COLO668 (cell line): ENCODE results near the gene C3orf49.

Source experiments
- DNase-seq: peaks from one replicate; lab custom pipeline; 2025; ENCODE audit not compliant: unreplicated experiment; lab: John Stamatoyannopoulos, UW

The C3orf49 gene

DNA sequence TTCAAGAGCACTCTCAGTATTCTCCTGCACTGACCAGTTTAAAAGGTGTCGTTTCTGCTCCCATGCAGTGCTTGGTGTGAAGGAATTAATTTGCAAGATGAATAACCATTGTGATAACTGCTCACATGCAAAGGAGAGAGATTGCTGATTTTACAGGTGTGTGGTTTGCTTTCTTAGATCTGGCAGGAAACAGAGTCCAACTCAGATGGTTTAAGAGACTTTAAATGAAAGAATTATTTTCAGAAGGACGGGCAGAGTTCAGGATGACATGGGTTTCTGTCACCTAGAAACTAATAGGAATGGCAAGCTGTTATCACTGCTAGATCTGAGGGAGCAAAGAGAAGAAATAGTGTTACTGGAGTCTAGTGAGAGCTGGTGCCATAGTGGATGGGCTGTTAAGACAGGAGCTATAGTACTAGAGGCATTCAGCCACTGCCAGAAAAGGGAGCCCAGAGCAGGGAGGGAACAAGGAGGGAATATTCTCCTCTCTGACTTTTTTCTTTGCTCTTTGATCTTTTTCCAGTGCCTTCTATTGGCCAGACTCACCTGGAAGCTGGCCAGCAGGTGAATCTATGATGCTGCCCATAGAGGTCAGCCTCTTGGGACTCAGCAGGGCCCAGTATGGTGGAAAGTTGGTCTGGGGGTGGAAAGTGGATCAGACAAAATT, 59.4 kb downstream of the C3orf49 start:
- no peak for DNase-seq

DNA sequence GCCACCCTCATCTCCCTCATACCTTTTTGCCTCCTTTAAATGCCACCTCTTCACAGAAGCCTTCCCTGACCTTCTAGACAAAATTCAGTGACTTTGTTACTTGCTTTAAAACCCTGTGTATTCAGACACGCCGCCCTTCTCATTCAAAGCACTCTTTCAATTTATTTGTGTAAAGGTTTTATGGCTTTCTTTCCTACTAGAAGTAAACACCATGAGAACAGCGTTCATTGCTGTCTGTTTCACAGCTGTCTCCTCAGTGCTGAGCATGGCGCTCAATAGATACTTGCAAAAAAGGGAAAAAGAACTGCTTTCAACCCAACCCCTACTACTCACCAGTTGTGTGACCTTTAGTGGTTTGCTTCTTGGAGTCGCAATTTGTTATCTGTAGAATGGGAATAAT, 61.6 kb downstream of the C3orf49 start:
- DNase-seq = no peak

DNA sequence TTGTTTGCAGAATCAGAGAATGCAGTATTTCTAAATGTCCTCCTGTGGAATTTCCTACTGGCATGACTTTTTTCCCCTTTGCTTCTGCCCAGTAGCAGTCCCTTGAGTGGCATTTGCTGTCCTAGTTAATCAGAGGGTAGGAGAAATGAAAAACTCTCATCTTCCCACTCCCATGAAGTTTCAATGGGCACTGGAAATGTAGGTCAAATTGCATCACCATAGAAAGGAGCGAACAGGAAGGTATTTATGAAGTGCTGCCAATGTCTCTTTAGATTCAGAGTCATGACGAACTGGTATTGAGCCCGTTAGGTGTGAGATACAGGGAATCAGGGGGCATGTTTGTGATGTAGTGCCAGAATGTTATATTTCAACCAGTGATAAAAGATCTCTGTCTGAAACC, 67.8 kb downstream of the C3orf49 start:
- no peak for DNase-seq

GRCh38 chr3:63891518-63891917, 72.4 kb downstream of the C3orf49 start:
- DNase-seq = no peak

GRCh38 chr3:63892773-63893352, 73.8 kb downstream of the C3orf49 start:
- DNase-seq = no peak

DNA sequence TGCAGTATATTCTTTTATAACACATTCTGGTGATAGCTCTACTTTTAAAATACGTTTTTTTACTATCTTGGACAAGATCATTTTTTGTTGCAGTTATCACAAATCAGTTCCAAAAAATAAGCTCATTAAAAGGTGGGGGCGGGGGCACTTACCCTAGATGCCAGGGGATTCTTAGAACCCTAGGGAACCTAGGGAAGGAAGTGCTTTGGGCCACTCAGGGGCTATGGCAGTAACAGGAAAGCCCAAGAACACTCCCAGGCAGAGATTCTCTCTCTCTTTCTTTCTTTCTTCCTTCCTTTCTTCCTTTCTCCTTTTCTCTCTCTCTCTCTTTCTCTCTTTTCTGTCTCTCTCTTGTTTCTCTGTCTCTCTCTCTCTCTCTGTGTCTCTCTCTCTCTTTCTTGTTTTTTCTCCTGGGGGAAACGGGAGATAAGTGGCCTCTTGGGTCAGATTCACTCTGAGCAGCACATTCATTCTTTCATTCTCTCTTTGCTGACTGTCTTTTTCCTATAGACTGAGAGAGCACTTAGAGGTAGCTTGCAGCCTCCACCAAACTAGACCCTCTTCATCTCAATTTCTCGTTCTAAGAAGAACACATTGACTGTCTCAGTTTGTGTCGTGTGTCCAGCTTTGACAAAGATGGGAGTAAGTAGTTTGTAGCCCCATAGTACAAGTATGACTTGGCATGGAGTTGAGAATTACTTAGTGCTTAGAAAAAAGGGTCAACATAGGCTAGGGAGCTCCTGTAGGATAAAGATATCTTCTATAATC, 76.5 kb downstream of the C3orf49 start:
- no peak for DNase-seq

DNA sequence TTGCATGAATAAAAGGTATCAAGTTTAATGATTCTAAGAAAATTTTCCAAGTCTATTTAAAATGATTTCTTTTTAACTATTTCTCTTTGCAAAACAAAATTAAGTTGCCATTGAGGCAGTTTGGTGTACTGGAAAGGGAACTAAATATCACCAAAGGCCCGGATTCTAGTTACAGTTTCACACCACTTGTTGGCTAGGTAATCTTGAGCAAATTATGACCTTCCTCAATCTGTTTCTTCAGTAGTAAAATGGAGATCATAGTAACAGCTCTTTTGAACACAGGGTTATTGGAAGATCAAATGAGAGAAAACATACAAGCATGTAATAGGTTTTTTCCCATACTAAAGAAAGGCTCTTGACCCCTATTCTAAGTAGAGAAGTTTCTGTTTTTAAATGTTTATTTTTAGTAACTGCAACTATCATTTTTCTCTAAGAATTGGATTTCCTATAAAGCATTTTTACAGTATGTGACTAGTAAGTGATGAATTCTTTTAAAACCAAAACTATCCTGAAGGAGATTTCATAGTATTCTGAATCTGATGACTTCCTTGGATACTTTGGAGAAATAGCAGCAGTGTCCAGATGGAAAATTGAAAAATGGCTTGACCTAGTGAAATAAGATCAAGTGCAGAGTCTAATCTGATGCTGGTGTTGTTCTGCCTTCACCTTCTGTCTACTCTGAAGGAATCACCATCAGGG, 77.4 kb downstream of the C3orf49 start:
- no peak for DNase-seq
